ENCODE results near the gene UCP2.

GRCh38 chr11:74019104-74019738 is 36.6 kb upstream of the UCP2 start:
- TF ChIP-seq CTCF (IDR thresholded peaks at IDR 0.05; ENCODE audit: low read depth, low read length, poor library complexity, severe bottlenecking): no peak
- no peak for TF ChIP-seq EZH2phosphoT487 (IDR thresholded peaks at IDR 0.05; ENCODE audit: borderline replicate concordance, low read length)

Data from DOHH2 (cell line).